HepG2 (cell line): ENCODE results near the gene MAB21L4. TPM values are rescaled to one million over a fixed set of nuclear protein-coding genes. Genes with fewer than 3 reads are reported as not detected.
A peak's percentile ranks its signal among the peaks of the same experiment; 100 is the strongest.

Experiments
- ATAC-seq: fragments of 200-7000 bp; cut with Tn5 transposase; 3 replicates; pipeline ENCODE4 v1.9.1; 2020; ENCODE audit warnings: mild to moderate bottlenecking, moderate library complexity
- BruUV-seq: library from RNA; stranded (reverse); fragments of 400-500 nt; replicated peaks from 2 replicates; lab custom pipeline; 2021; lab: Mats Ljungman, UMichigan
- CTCF ChIA-PET: fragments of 300-600 bp; formaldehyde crosslinking; extraction: SDS; loops from one replicate; lab custom pipeline; 2021; ENCODE audit warnings: low total read pairs, inconsistent platforms, low intra/inter-chr PET ratio; lab: Yijun Ruan, JAX
- POLR2A ChIA-PET: fragments of 350-600 bp; sonication (Branson Sonifier 250); formaldehyde crosslinking; loops from one replicate; lab custom pipeline; 2020; ENCODE audit warnings: antibody characterized with exemption, inconsistent platforms; lab: Yijun Ruan, JAX
- DNase-seq: peaks from one replicate; pipeline ENCODE4 v3.0.0-alpha.2; 2015; ENCODE audit warnings: low spot score
- FAIRE-seq: peaks from 3 replicates; lab custom pipeline; 2011; peaks lifted over from hg19 to GRCh38; lab: Jason Lieb, UNC
- H2AFZ ChIP-seq: one replicate; pipeline ENCODE4 v1.6.1; 2011; ENCODE audit warnings: low read length, inconsistent platforms
- H3K27ac ChIP-seq: fragments of 300-600 bp; 3 replicates; pipeline ENCODE4 v1.8.0; 2011; ENCODE audit warnings: mixed run types, mild to moderate bottlenecking, mixed read lengths, low read length, inconsistent platforms; ENCODE audit not compliant: insufficient read depth; ENCODE audit errors: extremely low read length
- H3K27me3 ChIP-seq, 2 experiments: fragments of 200-600 bp in 1 of 2; 2 replicates in 1 of 2; 3 replicates in 1 of 2; pipeline versions ENCODE4 v1.6.0 to v1.8.0; 2011; ENCODE audit warnings: low read length in 2 of 2, mild to moderate bottlenecking in 2 of 2, moderate library complexity in 2 of 2, inconsistent platforms in 1 of 2; ENCODE audit not compliant: insufficient read depth in 2 of 2, control insufficient read depth in 1 of 2
- H3K36me3 ChIP-seq, 2 experiments: fragments of 200-600 bp in 1 of 2; replicated peaks in 1 of 2; 2 replicates in 1 of 2; 3 replicates in 1 of 2; pipeline versions ENCODE4 v1.5.1 to v1.8.0; 2011; ENCODE audit warnings: low read length in 2 of 2, inconsistent platforms in 1 of 2; ENCODE audit not compliant: insufficient read depth in 2 of 2, control insufficient read depth in 1 of 2
- H3K4me1 ChIP-seq: 2 replicates; pipeline ENCODE4 v1.5.1; 2012; ENCODE audit warnings: low read length, inconsistent platforms; ENCODE audit not compliant: insufficient read depth
- H3K4me2 ChIP-seq: 2 replicates; pipeline ENCODE4 v1.6.0; 2011; ENCODE audit warnings: low read depth, low read length, inconsistent platforms
- H3K4me3 ChIP-seq, 3 experiments: fragments of 200-600 bp in 1 of 3; sonication (generic), shearing (Covaris generic) in 1 of 3; replicated peaks in 1 of 3; 2 replicates each; pipeline ENCODE4 v1.5.1; 2011 to 2016; ENCODE audit warnings: low read length in 3 of 3, inconsistent platforms in 2 of 3, low read depth in 2 of 3, mild to moderate bottlenecking in 2 of 3, control low read depth in 1 of 3, mixed read lengths in 1 of 3; ENCODE audit not compliant: insufficient read depth in 1 of 3
- H3K79me2 ChIP-seq: one replicate; pipeline ENCODE4 v1.6.1; 2011; ENCODE audit warnings: low read length, inconsistent platforms; ENCODE audit not compliant: insufficient read depth
- H3K9ac ChIP-seq: 2 replicates; pipeline ENCODE4 v1.6.0; 2011; ENCODE audit warnings: mild to moderate bottlenecking, low read depth, low read length, inconsistent platforms; ENCODE audit not compliant: insufficient read depth
- H3K9me3 ChIP-seq: 2 replicates; pipeline ENCODE4 v1.5.1; 2012; ENCODE audit warnings: mild to moderate bottlenecking, low read length
- H4K20me1 ChIP-seq: 2 replicates; pipeline ENCODE4 v1.6.0; 2011; ENCODE audit warnings: inconsistent platforms, mild to moderate bottlenecking, low read length, moderate library complexity; ENCODE audit not compliant: insufficient read depth
- SRY ChIP-seq: sonication (generic); formaldehyde crosslinking; IDR thresholded peaks from 2 replicates; pipeline ENCODE4 v1.8.0; 2022; ENCODE audit warnings: mild to moderate bottlenecking, missing genetic modification reagents
- ZNF143 ChIP-seq: sonication (generic); formaldehyde crosslinking; IDR thresholded peaks from 2 replicates; pipeline ENCODE4 v1.4.0; 2020; ENCODE audit warnings: missing genetic modification reagents
- WGBS: methylation state at CpG from one replicate; pipeline ENCODE4 v1.1.6; 2017; ENCODE audit warnings: low lambda C conversion rate; 5-methylcytosine and 5-hydroxymethylcytosine counted together
- in situ Hi-C: cut with HindIII; loops from 2 replicates; pipeline ENCODE4 v1.10.0; 2017; ENCODE audit warnings: low pct_unique_long_range_greater_than_20kb; ENCODE audit not compliant: extremely low pct_ligation_motif_present
- intact Hi-C: fragments of 100-400 bp; cut with micrococcal nuclease; formaldehyde crosslinking; loops from one replicate; pipeline ENCODE4 v1.10.0; 2022; ENCODE audit not compliant: unreplicated experiment
- polyA plus RNA-seq, 8 experiments: library from polyadenylated mRNA; depleted of rRNA in 3 of 8; stranded (reverse) in 7 of 8; unstranded in 1 of 8; fragments of >200 nt; fragmentation: Illumina TruSeq in 4 of 8; extraction: Trizol in 4 of 8; gene quantifications; 2 replicates each; pipeline versions ENCODE4 v1.2.1 to v1.2.3, GENCODE V29; 2011 to 2016; ENCODE audit warnings: low read depth in 4 of 8, missing spikeins in 1 of 8, mixed read lengths in 1 of 8; ENCODE audit not compliant: insufficient read depth in 1 of 8
- total RNA-seq, 5 experiments: library from RNA; depleted of rRNA; stranded (reverse); fragments of >200 nt; fragmentation: Illumina TruSeq; extraction: Trizol; gene quantifications; 2 replicates each; pipeline ENCODE4 v1.2.3, GENCODE V29; 2016; ENCODE audit warnings: low read depth in 1 of 5
- TF ChIP-seq, protein P1 (sequence below): sonication (generic); formaldehyde crosslinking; IDR thresholded peaks from 2 replicates; pipeline ENCODE4 v1.5.0; 2020; ENCODE audit warnings: mild to moderate bottlenecking, missing genetic modification reagents, moderate library complexity
- TF ChIP-seq, protein P2 (sequence below): sonication (generic); formaldehyde crosslinking; IDR thresholded peaks from 2 replicates; pipeline ENCODE4 v1.4.0; 2020; ENCODE audit warnings: low read depth, mild to moderate bottlenecking, missing genetic modification reagents
- TF ChIP-seq, protein P3 (sequence below): sonication (generic); formaldehyde crosslinking; IDR thresholded peaks from 2 replicates; pipeline ENCODE4 v1.4.0; 2020; ENCODE audit warnings: missing genetic modification reagents

MAB21L4 gene
- total and polyA plus RNA-seq, 2 of the 13 experiments (the other 11 are each of a cell fraction or from before 2014, with no cell fraction given), result 3.0 to 14.0 TPM

DNA sequence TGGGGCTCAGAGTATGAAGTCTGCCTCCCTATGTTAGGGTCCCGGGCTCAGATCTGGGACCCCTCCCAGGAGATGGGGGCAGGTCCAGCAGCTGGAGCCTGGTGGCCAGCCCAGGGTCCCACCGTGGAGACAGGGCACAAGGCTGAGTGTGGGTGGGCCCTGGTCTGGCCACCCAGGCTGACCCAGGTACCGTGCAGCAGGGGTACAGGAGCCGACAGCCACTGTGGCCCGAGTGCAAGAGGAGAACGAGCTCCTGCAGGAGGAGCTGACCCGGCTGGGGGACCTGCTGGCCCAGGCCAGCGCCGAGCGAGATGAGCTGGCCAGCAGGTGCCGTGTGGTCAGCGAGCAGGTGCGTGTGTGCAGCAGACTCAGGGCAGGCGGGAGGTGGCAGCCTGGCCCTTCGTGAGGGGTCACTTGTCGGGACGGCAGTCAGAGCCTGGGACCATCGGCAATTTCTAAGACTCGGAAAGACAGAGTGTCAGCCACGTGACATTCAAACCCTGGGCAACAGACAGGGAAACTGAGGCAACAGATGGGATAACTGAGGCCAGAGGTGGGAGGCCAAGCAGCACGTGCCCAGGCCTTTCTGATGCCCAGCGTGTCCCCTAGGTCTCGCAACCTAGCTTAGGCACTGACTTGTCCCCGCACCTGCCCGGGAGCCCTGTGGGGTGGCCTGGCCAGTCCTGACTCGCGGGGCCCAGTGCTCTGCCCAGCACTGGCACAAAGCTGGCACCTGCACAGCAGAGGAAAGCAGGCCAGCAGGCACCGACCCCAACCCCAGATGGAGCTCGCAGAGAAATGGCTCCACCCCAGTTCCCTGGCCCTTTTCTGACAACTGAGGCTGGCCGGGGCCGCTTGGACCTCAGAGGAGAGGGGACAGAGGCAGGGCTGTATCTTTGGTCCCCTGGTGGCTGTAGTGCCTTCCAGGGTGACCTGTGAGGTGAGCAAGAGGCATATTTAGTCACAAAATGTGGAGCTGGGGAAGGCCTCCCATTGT, 24.1 kb upstream of the MAB21L4 start (continued):
- TF ChIP-seq, protein P1, sequence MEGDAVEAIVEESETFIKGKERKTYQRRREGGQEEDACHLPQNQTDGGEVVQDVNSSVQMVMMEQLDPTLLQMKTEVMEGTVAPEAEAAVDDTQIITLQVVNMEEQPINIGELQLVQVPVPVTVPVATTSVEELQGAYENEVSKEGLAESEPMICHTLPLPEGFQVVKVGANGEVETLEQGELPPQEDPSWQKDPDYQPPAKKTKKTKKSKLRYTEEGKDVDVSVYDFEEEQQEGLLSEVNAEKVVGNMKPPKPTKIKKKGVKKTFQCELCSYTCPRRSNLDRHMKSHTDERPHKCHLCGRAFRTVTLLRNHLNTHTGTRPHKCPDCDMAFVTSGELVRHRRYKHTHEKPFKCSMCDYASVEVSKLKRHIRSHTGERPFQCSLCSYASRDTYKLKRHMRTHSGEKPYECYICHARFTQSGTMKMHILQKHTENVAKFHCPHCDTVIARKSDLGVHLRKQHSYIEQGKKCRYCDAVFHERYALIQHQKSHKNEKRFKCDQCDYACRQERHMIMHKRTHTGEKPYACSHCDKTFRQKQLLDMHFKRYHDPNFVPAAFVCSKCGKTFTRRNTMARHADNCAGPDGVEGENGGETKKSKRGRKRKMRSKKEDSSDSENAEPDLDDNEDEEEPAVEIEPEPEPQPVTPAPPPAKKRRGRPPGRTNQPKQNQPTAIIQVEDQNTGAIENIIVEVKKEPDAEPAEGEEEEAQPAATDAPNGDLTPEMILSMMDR (CRISPR knock-in tag), result peak; percentile 47
- TF ChIP-seq, protein P2, sequence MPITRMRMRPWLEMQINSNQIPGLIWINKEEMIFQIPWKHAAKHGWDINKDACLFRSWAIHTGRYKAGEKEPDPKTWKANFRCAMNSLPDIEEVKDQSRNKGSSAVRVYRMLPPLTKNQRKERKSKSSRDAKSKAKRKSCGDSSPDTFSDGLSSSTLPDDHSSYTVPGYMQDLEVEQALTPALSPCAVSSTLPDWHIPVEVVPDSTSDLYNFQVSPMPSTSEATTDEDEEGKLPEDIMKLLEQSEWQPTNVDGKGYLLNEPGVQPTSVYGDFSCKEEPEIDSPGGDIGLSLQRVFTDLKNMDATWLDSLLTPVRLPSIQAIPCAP, result no peak
- TF ChIP-seq SRY (no peak), ZNF143 (CRISPR knock-in tag) (no peak)

DNA sequence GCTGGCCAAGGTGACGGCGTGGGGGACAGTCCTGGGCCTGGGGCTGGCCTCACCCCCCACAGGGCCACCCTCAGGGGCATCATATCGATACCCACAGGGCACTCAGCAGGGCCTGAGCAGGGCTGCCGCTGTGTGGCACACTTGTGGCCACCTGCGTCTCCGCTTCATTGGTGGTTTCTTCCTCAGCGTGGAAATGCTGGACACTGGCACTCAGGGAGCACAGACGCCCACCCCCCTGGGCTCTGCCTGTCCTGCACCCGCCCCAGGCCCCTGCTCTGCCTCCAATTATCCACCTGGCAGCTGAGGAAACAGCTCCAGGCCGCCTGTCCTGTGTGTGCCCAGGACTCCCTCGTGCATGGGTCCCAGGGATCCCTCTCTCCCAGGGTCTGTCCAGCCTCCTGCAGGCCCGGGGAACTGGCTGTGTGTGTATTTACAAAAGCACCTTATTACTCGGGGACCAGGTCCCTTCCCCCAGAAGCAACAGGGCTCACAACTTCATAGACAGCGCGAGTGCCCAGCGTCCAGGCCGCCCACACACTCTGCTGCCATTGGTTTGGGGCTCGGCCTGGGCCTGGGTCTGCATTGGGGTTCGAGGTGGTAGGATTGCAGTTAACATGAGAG, 23.3 kb upstream of the MAB21L4 start:
- no peaks in the 10 kb centered on the region for H3K36me3 ChIP-seq
- no peak for DNase-seq
- no peak overlapping the region for H3K27ac ChIP-seq
- BruUV-seq, result no TSS peak
- no peaks in the 10 kb centered on the region for H3K79me2 ChIP-seq
- H4K20me1 ChIP-seq, result no peaks in the 10 kb centered on the region
- FAIRE-seq, result no peak
- no peak overlapping the region for H3K9ac ChIP-seq
- H3K4me1 ChIP-seq, result peaks cover 14% of the 10 kb centered on the region
- H3K4me2 ChIP-seq, result no peak overlapping the region
- no peak for ATAC-seq
- no peak overlapping the region for H3K4me3 ChIP-seq
- 44% methylated on average over 15 of the region's 19 CpGs for WGBS
- intact Hi-C loops, result no loop called here
- no peak overlapping the region for H2AFZ ChIP-seq
- ChIA-PET CTCF (no interaction called here), POLR2A (no interaction called here)
- in situ Hi-C loops, result loop anchor here (5.0 kb wide), 1 partner anchor 68 kb away; no protein-coding TSS in a partner anchor
- TF ChIP-seq, protein P3, sequence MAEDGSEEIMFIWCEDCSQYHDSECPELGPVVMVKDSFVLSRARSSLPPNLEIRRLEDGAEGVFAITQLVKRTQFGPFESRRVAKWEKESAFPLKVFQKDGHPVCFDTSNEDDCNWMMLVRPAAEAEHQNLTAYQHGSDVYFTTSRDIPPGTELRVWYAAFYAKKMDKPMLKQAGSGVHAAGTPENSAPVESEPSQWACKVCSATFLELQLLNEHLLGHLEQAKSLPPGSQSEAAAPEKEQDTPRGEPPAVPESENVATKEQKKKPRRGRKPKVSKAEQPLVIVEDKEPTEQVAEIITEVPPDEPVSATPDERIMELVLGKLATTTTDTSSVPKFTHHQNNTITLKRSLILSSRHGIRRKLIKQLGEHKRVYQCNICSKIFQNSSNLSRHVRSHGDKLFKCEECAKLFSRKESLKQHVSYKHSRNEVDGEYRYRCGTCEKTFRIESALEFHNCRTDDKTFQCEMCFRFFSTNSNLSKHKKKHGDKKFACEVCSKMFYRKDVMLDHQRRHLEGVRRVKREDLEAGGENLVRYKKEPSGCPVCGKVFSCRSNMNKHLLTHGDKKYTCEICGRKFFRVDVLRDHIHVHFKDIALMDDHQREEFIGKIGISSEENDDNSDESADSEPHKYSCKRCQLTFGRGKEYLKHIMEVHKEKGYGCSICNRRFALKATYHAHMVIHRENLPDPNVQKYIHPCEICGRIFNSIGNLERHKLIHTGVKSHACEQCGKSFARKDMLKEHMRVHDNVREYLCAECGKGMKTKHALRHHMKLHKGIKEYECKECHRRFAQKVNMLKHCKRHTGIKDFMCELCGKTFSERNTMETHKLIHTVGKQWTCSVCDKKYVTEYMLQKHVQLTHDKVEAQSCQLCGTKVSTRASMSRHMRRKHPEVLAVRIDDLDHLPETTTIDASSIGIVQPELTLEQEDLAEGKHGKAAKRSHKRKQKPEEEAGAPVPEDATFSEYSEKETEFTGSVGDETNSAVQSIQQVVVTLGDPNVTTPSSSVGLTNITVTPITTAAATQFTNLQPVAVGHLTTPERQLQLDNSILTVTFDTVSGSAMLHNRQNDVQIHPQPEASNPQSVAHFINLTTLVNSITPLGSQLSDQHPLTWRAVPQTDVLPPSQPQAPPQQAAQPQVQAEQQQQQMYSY (CRISPR knock-in tag), result no peak
- peaks cover 12 to 66% of the 10 kb centered on the region in 2 experiments; a peak in 3 of 5 replicates for H3K27me3 ChIP-seq
- H3K9me3 ChIP-seq, result no peaks in the 10 kb centered on the region
